ENCODE measurements around the gene CARS2.

The CARS2 gene

DNA sequence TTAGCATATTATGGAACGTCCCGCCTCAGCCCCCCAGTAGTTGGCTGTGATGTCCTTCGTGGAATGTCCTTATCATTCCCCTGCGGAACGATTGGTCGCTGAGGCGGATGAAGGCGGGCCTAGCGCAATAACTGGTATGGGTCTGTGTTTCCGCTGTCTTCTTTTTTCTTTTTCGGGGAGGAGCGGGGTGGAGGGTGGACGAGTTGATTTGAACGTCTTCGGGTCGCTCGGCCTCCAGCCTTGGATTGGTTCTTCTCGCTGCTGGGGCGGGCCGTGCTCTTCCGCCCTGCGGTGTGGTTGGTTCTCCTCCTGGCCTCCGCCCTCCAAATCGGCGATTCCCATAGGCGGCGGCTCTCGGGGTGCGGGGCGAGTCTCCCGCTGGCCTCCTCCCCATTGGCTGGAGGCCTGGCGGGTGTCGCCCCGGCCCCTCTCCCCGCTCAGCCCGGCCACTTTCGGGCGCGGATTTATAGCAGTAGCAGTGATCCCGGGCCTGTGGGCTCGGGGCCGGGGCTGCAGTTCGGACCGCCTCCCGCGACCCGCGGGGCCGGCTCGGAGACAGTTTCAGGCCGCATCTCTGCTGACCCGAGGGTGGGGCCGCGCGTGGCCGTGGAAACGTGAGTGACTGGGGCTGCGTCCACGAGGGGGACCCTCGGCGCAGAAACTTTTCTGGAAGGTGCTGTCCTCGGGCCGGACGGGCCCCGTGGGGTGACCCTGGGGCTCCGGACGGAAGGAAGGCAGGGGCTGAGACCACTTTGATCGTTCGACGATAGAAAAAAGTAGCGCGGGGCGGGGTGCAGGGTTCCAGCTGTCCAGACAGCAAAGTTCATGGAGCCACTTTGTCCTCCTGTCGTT is 9.7 kb upstream of the CARS2 start:
- Histone ChIP-seq H3K36me3 (peaks cover 3% of the 10 kb centered on the region), H3K27me3 (no peaks in the 10 kb centered on the region), H3K9me3 (no peaks in the 10 kb centered on the region), H3K4me3 (ENCODE audit: low read depth, low read length) (peak overlapping the region; percentile 94), H3K4me1 (no peaks in the 10 kb centered on the region)
- TF ChIP-seq, protein P1, sequence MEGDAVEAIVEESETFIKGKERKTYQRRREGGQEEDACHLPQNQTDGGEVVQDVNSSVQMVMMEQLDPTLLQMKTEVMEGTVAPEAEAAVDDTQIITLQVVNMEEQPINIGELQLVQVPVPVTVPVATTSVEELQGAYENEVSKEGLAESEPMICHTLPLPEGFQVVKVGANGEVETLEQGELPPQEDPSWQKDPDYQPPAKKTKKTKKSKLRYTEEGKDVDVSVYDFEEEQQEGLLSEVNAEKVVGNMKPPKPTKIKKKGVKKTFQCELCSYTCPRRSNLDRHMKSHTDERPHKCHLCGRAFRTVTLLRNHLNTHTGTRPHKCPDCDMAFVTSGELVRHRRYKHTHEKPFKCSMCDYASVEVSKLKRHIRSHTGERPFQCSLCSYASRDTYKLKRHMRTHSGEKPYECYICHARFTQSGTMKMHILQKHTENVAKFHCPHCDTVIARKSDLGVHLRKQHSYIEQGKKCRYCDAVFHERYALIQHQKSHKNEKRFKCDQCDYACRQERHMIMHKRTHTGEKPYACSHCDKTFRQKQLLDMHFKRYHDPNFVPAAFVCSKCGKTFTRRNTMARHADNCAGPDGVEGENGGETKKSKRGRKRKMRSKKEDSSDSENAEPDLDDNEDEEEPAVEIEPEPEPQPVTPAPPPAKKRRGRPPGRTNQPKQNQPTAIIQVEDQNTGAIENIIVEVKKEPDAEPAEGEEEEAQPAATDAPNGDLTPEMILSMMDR (IDR thresholded peaks at IDR 0.05; ENCODE audit: low read depth, low read length), result peak; percentile 16; the same call in 1 of the 2 replicates
- peak; percentile 98 for DNase-seq

DNA sequence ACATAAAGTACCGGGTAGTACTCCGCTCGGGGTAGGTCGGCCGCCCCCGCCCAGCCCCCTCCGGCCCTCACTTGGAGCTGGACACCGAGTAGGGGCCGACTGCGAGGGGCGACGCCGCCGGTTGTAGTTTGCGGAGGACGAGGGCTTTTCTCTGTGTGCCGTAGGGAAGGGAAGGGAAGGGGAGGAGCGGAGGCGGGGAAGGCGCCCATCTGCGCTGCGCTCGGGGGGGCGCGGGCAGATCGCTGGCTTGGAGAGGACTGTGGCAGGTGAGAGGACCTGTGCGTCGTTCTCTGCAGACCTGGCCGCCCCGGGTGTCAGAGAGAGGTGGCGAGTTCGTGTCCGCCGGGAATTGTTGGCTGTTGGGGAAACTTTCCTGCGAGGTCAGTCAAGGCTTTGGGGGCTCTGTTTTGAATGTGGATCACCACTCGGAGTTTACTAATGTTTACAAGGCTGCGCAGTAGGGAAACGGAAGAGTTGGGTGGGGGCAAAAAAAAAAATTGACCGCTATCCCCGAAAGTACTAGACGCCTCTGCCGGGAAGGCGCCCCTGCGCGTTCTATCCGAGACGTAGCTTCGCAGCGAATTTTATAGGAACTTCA is 9.0 kb upstream of the CARS2 start:
- TF ChIP-seq, protein P1 (IDR thresholded peaks at IDR 0.05; ENCODE audit: low read depth, low read length), result no peak
- DNase-seq, result peak; percentile 58
- H3K36me3 ChIP-seq, result peaks cover 3% of the 10 kb centered on the region; the same call in 1 of the 2 replicates
- H3K27me3 ChIP-seq, result no peaks in the 10 kb centered on the region
- no peaks in the 10 kb centered on the region for H3K9me3 ChIP-seq
- no peaks in the 10 kb centered on the region for H3K4me1 ChIP-seq
- H3K4me3 ChIP-seq (ENCODE audit: low read depth, low read length), result peak overlapping the region; percentile 90

DNA sequence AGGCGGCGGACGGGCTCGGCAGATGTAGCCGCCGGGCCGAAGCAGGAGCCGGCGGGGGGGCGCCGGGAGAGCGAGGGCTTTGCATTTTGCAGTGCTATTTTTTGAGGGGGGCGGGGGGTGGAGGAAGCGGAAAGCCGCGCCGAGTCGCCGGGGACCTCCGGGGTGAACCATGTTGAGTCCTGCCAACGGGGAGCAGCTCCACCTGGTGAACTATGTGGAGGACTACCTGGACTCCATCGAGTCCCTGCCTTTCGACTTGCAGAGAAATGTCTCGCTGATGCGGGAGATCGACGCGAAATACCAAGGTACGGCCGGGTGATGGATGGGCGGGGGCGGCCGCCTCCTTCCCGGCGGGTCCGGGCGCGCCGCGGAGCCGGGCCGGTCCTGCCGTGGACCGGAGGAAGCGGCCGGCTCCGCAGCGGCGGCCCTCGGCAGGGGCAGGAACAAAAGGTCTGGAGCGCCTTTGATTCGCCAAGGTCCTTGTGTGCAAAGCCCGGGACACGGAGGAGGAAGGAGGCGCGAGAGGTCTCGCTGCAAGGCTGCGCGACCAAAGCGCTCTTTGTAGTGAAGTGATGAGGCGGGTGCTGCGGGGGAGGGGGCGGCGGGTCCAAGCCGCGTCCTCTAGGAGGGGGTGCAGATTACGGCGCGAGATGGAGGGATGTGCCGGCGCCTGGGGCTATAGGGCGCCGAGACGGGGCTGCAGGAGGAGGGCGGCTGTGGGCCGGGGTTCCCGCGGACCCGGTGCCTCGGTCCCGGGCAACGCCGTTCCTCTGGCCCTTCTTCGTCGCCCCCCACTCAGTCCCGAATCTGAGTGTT is 8.3 kb upstream of the CARS2 start:
- TF ChIP-seq, protein P1 (IDR thresholded peaks at IDR 0.05; ENCODE audit: low read depth, low read length), result no peak
- H3K36me3 ChIP-seq, result no peaks in the 10 kb centered on the region
- H3K4me1 ChIP-seq, result no peaks in the 10 kb centered on the region
- no peaks in the 10 kb centered on the region for H3K27me3 ChIP-seq
- H3K4me3 ChIP-seq (ENCODE audit: low read depth, low read length), result peak overlapping the region; percentile 90
- no peaks in the 10 kb centered on the region for H3K9me3 ChIP-seq
- peak; percentile 58 for DNase-seq

DNA sequence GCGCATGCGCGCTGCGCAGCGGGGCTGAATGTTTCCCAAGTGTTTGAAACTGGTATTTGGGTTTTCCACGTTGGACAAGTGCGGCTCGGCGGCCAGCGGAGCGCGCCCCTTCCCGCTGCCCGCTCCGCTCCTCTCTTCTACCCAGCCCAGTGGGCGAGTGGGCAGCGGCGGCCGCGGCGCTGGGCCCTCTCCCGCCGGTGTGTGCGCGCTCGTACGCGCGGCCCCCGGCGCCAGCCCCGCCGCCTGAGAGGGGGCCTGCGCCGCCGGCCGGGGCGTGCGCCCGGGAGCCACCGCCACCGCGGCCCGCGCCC is 7.7 kb upstream of the CARS2 start, which contains the start of gene ING1:
TSS of gene ING1 (plus strand) at position 59 of the 311 bp plus-strand sequence. CDS start 450 bp downstream, outside the sequence.
- Histone ChIP-seq H3K4me3 (ENCODE audit: low read depth, low read length) (peak within 1 kb of the TSS; percentile 90), H3K9me3 (no peaks in the 10 kb centered on the region), H3K36me3 (no peaks in the 10 kb centered on the region), H3K4me1 (no peaks in the 10 kb centered on the region), H3K27me3 (no peaks in the 10 kb centered on the region)
- no peak for DNase-seq
- TF ChIP-seq, protein P1 (IDR thresholded peaks at IDR 0.05; ENCODE audit: low read depth, low read length), result no peak

DNA sequence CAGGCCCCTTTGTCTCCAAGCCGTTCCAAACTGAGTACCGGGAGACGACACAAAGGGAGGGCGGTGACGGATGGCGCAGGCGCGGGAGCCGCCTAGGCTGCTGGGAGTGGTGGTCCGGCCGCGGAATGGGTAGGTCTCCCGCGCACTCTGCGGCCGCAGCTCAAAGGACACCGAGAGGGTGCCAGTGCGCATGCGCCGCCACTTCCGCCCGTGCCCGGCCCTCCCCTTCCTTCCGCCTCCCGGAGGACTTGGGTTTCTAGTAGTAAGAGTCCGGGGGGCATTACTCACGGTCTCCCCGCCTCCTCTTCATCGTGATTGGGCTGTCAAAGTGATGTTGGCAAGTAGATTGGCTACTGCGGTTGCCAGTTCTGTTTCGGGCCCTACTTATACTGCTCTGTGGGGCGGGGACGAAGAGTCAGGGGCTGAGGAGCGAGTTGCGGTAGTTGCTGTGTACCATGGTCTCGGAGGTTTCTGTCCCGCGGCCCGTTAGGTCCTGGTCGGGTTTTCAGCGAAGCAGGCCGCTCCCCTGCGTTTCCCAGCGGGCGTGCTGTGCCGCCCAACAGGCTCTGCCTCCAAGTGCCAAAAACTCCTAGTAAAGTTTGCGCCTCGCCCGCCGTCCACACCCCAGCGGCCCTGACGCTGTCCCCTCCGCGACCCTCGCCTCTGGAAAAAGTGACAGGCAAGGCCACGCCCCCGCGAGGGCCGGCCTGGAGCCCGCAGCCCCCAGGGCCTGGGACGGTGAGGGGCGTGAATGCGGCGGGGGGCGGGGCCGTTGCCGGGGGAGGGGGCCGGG is 7.1 kb upstream of the CARS2 start:
- TF ChIP-seq, protein P1 (IDR thresholded peaks at IDR 0.05; ENCODE audit: low read depth, low read length), result no peak
- Histone ChIP-seq H3K9me3 (no peaks in the 10 kb centered on the region), H3K36me3 (no peaks in the 10 kb centered on the region), H3K4me1 (no peaks in the 10 kb centered on the region), H3K27me3 (no peaks in the 10 kb centered on the region), H3K4me3 (ENCODE audit: low read depth, low read length) (peak overlapping the region; percentile 90)
- DNase-seq, result peak; percentile 99
